GM06990 (cell line): Measurements from ENCODE around the gene MAML1.

Source experiments
- DNase-seq: peaks from one replicate; pipeline ENCODE4 v3.0.0-alpha.2; 2011; ENCODE audit not compliant: insufficient read length; ENCODE audit errors: extremely low read depth
- H3K27me3 ChIP-seq: replicated peaks from 2 replicates; pipeline ENCODE4 v1.6.0; 2011; ENCODE audit warnings: low read length; ENCODE audit not compliant: control insufficient read depth, insufficient read depth
- H3K36me3 ChIP-seq: 2 replicates; pipeline ENCODE4 v1.5.1; 2011; ENCODE audit warnings: low read length; ENCODE audit not compliant: control insufficient read depth, insufficient read depth
- H3K4me3 ChIP-seq: replicated peaks from 2 replicates; pipeline ENCODE4 v1.5.1; 2011; ENCODE audit warnings: low read depth, mild to moderate bottlenecking, control low read depth, low read length
- CTCF ChIP-seq: IDR thresholded peaks from 2 replicates; pipeline ENCODE4 v1.5.1; 2011; ENCODE audit warnings: low read length, control low read depth, mild to moderate bottlenecking, inconsistent platforms; ENCODE audit not compliant: insufficient read depth, poor library complexity, severe bottlenecking

MAML1 gene

GRCh38 chr5:179800696-179801201, 68.1 kb downstream of the MAML1 start:
- Histone ChIP-seq H3K27me3 (no peaks in the 10 kb centered on the region), H3K4me3 (no peak overlapping the region), H3K36me3 (peaks cover 15% of the 10 kb centered on the region)
- no peak for TF ChIP-seq CTCF
- no peak for DNase-seq

- peak; percentile 85 for TF ChIP-seq CTCF
- Histone ChIP-seq H3K36me3 (peaks cover 15% of the 10 kb centered on the region), H3K27me3 (no peaks in the 10 kb centered on the region), H3K4me3 (no peak overlapping the region)
- DNase-seq: peak; percentile 69
Measured at GRCh38 chr5:179801304-179802206, 68.9 kb downstream of the MAML1 start.

GRCh38 chr5:179802207-179802883, 69.7 kb downstream of the MAML1 start:
- H3K36me3 ChIP-seq: peaks cover 15% of the 10 kb centered on the region
- TF ChIP-seq CTCF: no peak
- H3K4me3 ChIP-seq: no peak overlapping the region
- H3K27me3 ChIP-seq: no peaks in the 10 kb centered on the region
- no peak for DNase-seq

GRCh38 chr5:179802950-179803562, 70.4 kb downstream of the MAML1 start:
- H3K36me3 ChIP-seq: peaks cover 14% of the 10 kb centered on the region
- TF ChIP-seq CTCF: no peak
- no peak for DNase-seq
- H3K4me3 ChIP-seq: no peak overlapping the region
- H3K27me3 ChIP-seq: no peaks in the 10 kb centered on the region

GRCh38 chr5:179803651-179804554, 71.3 kb downstream of the MAML1 start:
- Histone ChIP-seq H3K4me3 (no peak overlapping the region), H3K27me3 (no peaks in the 10 kb centered on the region), H3K36me3 (peaks cover 7% of the 10 kb centered on the region)
- TF ChIP-seq CTCF: no peak
- no peak for DNase-seq
